Neuronal stem cell (in vitro differentiated cells): ENCODE measurements around the gene SLC25A2.

ENCODE experiments used
- DNase-seq: peaks from one replicate; pipeline ENCODE4 v3.0.0-alpha.2; 2013; ENCODE audit warnings: low spot score
- H2AFZ ChIP-seq: one replicate; pipeline ENCODE4 v1.6.1; 2013; ENCODE audit warnings: mild to moderate bottlenecking, low read length, inconsistent platforms
- H2AK5ac ChIP-seq: 2 replicates; pipeline ENCODE4 v1.6.1; 2013; ENCODE audit warnings: low read depth, mild to moderate bottlenecking, inconsistent platforms, low read length, moderate library complexity, mixed read lengths
- H2BK120ac ChIP-seq: 2 replicates; pipeline ENCODE4 v1.6.1; 2013; ENCODE audit warnings: low read depth, mild to moderate bottlenecking, inconsistent platforms, low read length, moderate library complexity, mixed read lengths
- H2BK12ac ChIP-seq: one replicate; pipeline ENCODE4 v1.6.1; 2013; ENCODE audit warnings: low read length, inconsistent platforms
- H2BK15ac ChIP-seq: 2 replicates; pipeline ENCODE4 v1.6.1; 2013; ENCODE audit warnings: mild to moderate bottlenecking, low read length, inconsistent platforms, mixed read lengths
- H2BK5ac ChIP-seq: one replicate; pipeline ENCODE4 v1.6.1; 2013; ENCODE audit warnings: inconsistent platforms, mild to moderate bottlenecking, low read length, moderate library complexity
- H3K14ac ChIP-seq: one replicate; pipeline ENCODE4 v1.6.1; 2013; ENCODE audit warnings: low read length, inconsistent platforms
- H3K18ac ChIP-seq: 2 replicates; pipeline ENCODE4 v1.6.1; 2013; ENCODE audit warnings: low read length, inconsistent platforms
- H3K23ac ChIP-seq: 2 replicates; pipeline ENCODE4 v1.6.1; 2013; ENCODE audit warnings: low read depth, mild to moderate bottlenecking, mixed read lengths, low read length, inconsistent platforms; ENCODE audit not compliant: poor library complexity
- H3K27ac ChIP-seq: replicated peaks from 3 replicates; pipeline ENCODE4 v1.5.1; 2013; ENCODE audit warnings: low read length, inconsistent platforms
- H3K27me3 ChIP-seq, 3 experiments: 2 replicates each; pipeline ENCODE4 v1.6.1; 2013; ENCODE audit warnings: low read length in 3 of 3, mild to moderate bottlenecking in 2 of 3, inconsistent platforms in 1 of 3, low read depth in 1 of 3, mixed read lengths in 1 of 3, moderate library complexity in 1 of 3; ENCODE audit not compliant: control insufficient read depth in 3 of 3, insufficient read depth in 3 of 3
- H3K36me3 ChIP-seq, 2 donors: replicated peaks in 1 of 2; 2 replicates each; pipeline ENCODE4 v1.6.1; 2013; ENCODE audit warnings: low read length in 2 of 2; ENCODE audit not compliant: control insufficient read depth in 2 of 2, insufficient read depth in 2 of 2
- H3K4ac ChIP-seq: 2 replicates; pipeline ENCODE4 v1.6.1; 2013; ENCODE audit warnings: inconsistent platforms, mild to moderate bottlenecking, low read length, moderate library complexity
- H3K4me1 ChIP-seq, 2 donors: 1 replicate in 1 of 2; 2 replicates in 1 of 2; pipeline ENCODE4 v1.6.1; 2013; ENCODE audit warnings: low read length in 2 of 2, low read depth in 1 of 2; ENCODE audit not compliant: control insufficient read depth in 2 of 2, insufficient read depth in 1 of 2
- H3K4me2 ChIP-seq: one replicate; pipeline ENCODE4 v1.6.1; 2013; ENCODE audit warnings: mild to moderate bottlenecking, low read length, inconsistent platforms; ENCODE audit not compliant: insufficient read depth, poor library complexity, severe bottlenecking
- H3K4me3 ChIP-seq, 2 donors: 2 replicates each; pipeline ENCODE4 v1.5.1; 2013; ENCODE audit warnings: low read length in 2 of 2, mild to moderate bottlenecking in 2 of 2, inconsistent platforms in 1 of 2, moderate library complexity in 1 of 2
- H3K79me1 ChIP-seq: one replicate; pipeline ENCODE4 v1.6.1; 2013; ENCODE audit warnings: low read depth, mild to moderate bottlenecking, inconsistent platforms, low read length, moderate library complexity
- H3K9ac ChIP-seq: one replicate; pipeline ENCODE4 v1.6.1; 2013; ENCODE audit warnings: mild to moderate bottlenecking, low read depth, low read length, inconsistent platforms; ENCODE audit not compliant: poor library complexity
- H3K9me3 ChIP-seq, 2 donors: replicated peaks in 1 of 2; 2 replicates each; pipeline versions ENCODE3 to v1.6.1; 2013; ENCODE audit warnings: low read length in 2 of 2, mild to moderate bottlenecking in 2 of 2, inconsistent platforms in 1 of 2, low read depth in 1 of 2, mixed read lengths in 1 of 2, moderate library complexity in 1 of 2; ENCODE audit not compliant: control insufficient read depth in 2 of 2, insufficient read depth in 1 of 2
- H4K8ac ChIP-seq: one replicate; pipeline ENCODE4 v1.6.1; 2013; ENCODE audit warnings: low read depth, mild to moderate bottlenecking, inconsistent platforms, low read length, moderate library complexity
- H4K91ac ChIP-seq: one replicate; pipeline ENCODE4 v1.6.1; 2013; ENCODE audit warnings: low read length, low read depth, mild to moderate bottlenecking, inconsistent platforms; ENCODE audit not compliant: poor library complexity
- WGBS, 2 donors: extraction: QIAGEN DNeasy Blood & Tissue Kit; methylation state at CpG; one replicate each; pipeline ENCODE4 v1.1.7; 2013; ENCODE audit warnings: missing lambda C conversion rate in 2 of 2, mixed read lengths in 1 of 2; ENCODE audit not compliant: insufficient read length in 2 of 2, insufficient replicate concordance in 1 of 2; ENCODE audit errors: extremely low coverage in 2 of 2; 5-methylcytosine and 5-hydroxymethylcytosine counted together

The SLC25A2 gene

DNA sequence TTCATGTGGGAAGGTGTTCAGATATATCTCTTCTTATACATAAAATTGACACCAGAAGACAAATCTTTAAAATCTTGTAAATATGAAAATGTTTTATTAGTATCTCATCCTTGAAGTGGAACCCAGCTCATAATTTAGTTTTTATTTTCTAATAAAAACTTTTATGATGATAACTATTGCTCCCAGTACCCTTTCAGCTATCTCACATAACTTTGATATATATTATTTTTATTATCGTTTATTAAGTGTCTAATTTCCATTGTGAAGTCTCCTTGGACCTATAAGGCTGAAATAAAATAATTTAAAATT is 42.7 kb downstream of the SLC25A2 start:
- Histone ChIP-seq H3K4me3 (no peak overlapping the region), H4K91ac (no peak overlapping the region), H3K4me1 (no peaks in the 10 kb centered on the region)

DNA sequence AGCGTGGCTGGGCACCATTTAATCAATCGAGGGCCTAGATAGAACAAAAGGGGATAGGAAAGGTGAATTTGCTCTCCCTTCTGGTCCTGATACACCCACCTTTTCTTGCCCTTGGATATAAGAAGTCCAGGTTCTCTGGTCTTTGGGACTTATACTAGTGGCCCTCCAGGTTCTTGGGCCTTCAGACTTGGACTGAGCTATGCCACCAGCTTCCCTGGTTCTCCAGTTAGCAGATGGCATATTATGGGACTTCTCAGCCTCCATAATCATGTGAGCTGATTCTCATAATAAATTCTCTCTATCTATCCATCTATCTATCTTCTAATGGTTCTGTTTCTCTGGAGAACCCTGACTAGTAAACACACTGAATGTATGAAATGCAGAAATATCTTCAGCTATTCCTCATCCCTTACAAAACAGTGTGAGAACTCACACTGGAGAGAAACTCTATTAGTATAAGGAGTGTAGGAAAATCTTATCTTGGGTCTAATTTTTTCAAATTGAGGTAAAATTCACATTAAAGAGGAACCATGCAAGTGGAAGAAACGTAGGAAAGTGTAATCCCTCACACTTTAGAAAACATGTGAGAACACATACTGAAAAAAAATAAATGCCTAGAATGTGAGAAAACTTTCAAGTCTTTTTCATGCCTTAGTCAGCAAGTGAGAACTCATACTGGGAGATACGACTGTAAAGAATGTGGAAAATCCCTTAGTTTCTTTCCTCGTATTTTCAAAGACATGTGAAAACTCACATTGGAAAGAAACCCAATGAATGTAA is 43.2 kb downstream of the SLC25A2 start:
- peaks cover 20 to 70% of the 10 kb centered on the region in 2 donors for H3K9me3 ChIP-seq

More for the DNA sequence above, 42.7 kb downstream of the SLC25A2 start:
- no peak overlapping the region for H3K4ac ChIP-seq
- DNase-seq, result no peak
- H3K4me2 ChIP-seq, result no peak overlapping the region
- no peak overlapping the region for H4K8ac ChIP-seq
- H3K9ac ChIP-seq, result no peak overlapping the region
- no peak overlapping the region for H2BK5ac ChIP-seq
- no peak overlapping the region for H2AK5ac ChIP-seq
- no CpG with 5 or more reads among the region's 1 CpG for WGBS, 2 donors
- H2BK120ac ChIP-seq, result no peak overlapping the region
- peaks cover 0 to under 1% of the 10 kb centered on the region in 2 donors for H3K36me3 ChIP-seq
- no peaks in the 10 kb centered on the region for H3K27me3 ChIP-seq
- H3K23ac ChIP-seq, result no peak overlapping the region
- H3K18ac ChIP-seq, result no peak overlapping the region
- H3K79me1 ChIP-seq, result peaks cover 2% of the 10 kb centered on the region
- no peak overlapping the region for H2BK15ac ChIP-seq
- no peak overlapping the region for H2AFZ ChIP-seq
- H3K14ac ChIP-seq, result no peak overlapping the region
- H3K9me3 ChIP-seq, result peaks cover 21 to 65% of the 10 kb centered on the region in 2 donors
- H2BK12ac ChIP-seq, result no peak overlapping the region
- no peak overlapping the region for H3K27ac ChIP-seq

DNA sequence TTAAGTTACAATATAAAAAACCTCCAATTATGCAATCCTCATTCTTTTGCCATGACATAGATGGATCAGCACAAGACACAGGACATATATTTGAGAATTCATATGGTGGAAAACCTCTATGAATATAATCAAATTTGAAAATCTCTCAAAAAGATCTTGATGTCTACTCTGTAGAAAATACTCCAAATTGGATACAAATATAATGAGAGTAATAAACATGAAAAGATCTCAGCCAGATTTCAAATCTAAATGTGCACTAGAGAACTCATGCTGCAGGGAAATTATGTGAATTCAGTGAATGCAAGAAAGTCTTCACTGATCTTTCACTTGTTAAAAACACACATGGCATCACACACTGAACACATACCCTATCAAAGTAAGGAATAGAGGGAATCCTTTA is 44.9 kb downstream of the SLC25A2 start:
- Histone ChIP-seq H3K36me3 (no peaks in the 10 kb centered on the region), H2BK5ac (no peak overlapping the region), H3K27me3 (no peaks in the 10 kb centered on the region), H2AK5ac (no peak overlapping the region), H2BK15ac (no peak overlapping the region), H4K91ac (no peak overlapping the region), H3K27ac (no peak overlapping the region), H3K9me3 (peaks cover 15 to 80% of the 10 kb centered on the region in 2 donors), H3K9ac (no peak overlapping the region), H3K18ac (no peak overlapping the region), H3K4me2 (no peak overlapping the region), H4K8ac (no peak overlapping the region), H3K14ac (no peak overlapping the region), H2BK120ac (no peak overlapping the region), H3K4me3 (no peak overlapping the region), H3K79me1 (peaks cover under 1% of the 10 kb centered on the region), H3K23ac (no peak overlapping the region), H3K4me1 (no peaks in the 10 kb centered on the region), H2BK12ac (no peak overlapping the region), H3K4ac (no peak overlapping the region), H2AFZ (no peak overlapping the region)
- no peak for DNase-seq

More for the DNA sequence above, 43.2 kb downstream of the SLC25A2 start:
- Histone ChIP-seq H2BK12ac (no peak overlapping the region), H3K9ac (no peak overlapping the region), H3K4me1 (no peaks in the 10 kb centered on the region), H2AFZ (no peak overlapping the region), H3K36me3 (no peaks in the 10 kb centered on the region), H3K27ac (no peak overlapping the region), H4K91ac (no peak overlapping the region), H3K27me3 (no peaks in the 10 kb centered on the region), H2BK15ac (no peak overlapping the region), H2BK120ac (no peak overlapping the region), H3K4me3 (no peak overlapping the region), H3K4ac (no peak overlapping the region), H3K14ac (no peak overlapping the region), H3K23ac (no peak overlapping the region), H3K79me1 (peaks cover 2% of the 10 kb centered on the region), H2BK5ac (no peak overlapping the region), H3K4me2 (no peak overlapping the region), H3K18ac (no peak overlapping the region), H4K8ac (no peak overlapping the region), H2AK5ac (no peak overlapping the region)
- DNase-seq, result peak; percentile 2
- no CpG with 5 or more reads among the region's 5 CpGs for WGBS, 2 donors

DNA sequence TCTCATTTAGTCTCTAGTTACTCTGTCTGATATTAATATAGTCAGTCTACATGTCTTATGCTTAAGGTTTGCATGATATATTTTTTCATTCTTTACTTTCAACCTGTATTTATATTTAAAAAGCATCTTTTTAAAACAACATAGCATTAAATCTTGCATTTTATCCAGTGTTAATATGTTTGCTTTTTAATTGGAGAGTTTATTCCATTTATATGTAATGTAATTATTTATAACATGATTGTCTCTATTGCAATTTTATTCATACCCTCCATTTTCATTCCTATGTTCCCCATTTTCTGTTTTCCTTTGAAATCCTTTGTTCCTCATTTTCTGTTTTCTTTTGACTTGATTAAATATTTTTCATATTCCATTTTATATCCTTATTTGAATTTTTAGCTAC is 45.4 kb downstream of the SLC25A2 start:
- Histone ChIP-seq H3K4me1 (no peaks in the 10 kb centered on the region), H3K27ac (no peak overlapping the region), H3K23ac (no peak overlapping the region), H3K79me1 (no peaks in the 10 kb centered on the region), H3K18ac (no peak overlapping the region), H3K4me3 (no peak overlapping the region), H3K4me2 (no peak overlapping the region), H3K36me3 (no peaks in the 10 kb centered on the region), H2AK5ac (no peak overlapping the region), H2BK120ac (no peak overlapping the region), H2BK5ac (no peak overlapping the region), H3K14ac (no peak overlapping the region), H3K9me3 (peaks cover 14 to 81% of the 10 kb centered on the region in 2 donors), H4K91ac (no peak overlapping the region), H2BK15ac (no peak overlapping the region), H3K27me3 (no peaks in the 10 kb centered on the region), H3K9ac (no peak overlapping the region), H3K4ac (no peak overlapping the region), H2BK12ac (no peak overlapping the region), H4K8ac (no peak overlapping the region), H2AFZ (no peak overlapping the region)
- no peak for DNase-seq
